Activated T-cell treated with anti-CD3 and anti-CD28 coated beads, Interleukin-2, amount 50 U/mL, for 4 hours (primary cell): ENCODE data around the gene F2RL2. TPM values are rescaled to one million over a fixed set of nuclear protein-coding genes. Genes with fewer than 3 reads are reported as not detected.

Source experiments
- ATAC-seq, 2 donors: fragments of 200-7000 bp; cut with Tn5 transposase; one replicate each; pipeline ENCODE4 v1.10.0; 2021
- DNase-seq: peaks from one replicate; pipeline ENCODE4 v3.0.0-alpha.2; 2020
- H3K27me3 Mint-ChIP-seq: one replicate; pipeline ENCODE4 v1.8.0; 2021; ENCODE audit warnings: low read depth, mixed read lengths
- H3K36me3 Mint-ChIP-seq: one replicate; pipeline ENCODE4 v1.8.0; 2022; ENCODE audit warnings: mixed read lengths; ENCODE audit not compliant: insufficient read depth
- H3K4me1 Mint-ChIP-seq: one replicate; pipeline ENCODE4 v1.8.0; 2021; ENCODE audit warnings: low read depth, mixed read lengths
- H3K4me3 Mint-ChIP-seq: one replicate; pipeline ENCODE4 v1.8.0; 2021; ENCODE audit warnings: mild to moderate bottlenecking, moderate library complexity, mixed read lengths
- H3K9me3 Mint-ChIP-seq: one replicate; pipeline ENCODE4 v1.8.0; 2021; ENCODE audit warnings: mixed read lengths
- total RNA-seq, 3 donors: library from RNA; stranded (reverse); gene quantifications; one replicate each; pipeline ENCODE4 v1.2.1, GENCODE V29; 2021

The F2RL2 gene
- under 1 TPM in 2 of 3 donors, not detected in 1; 0.08 to 0.13 TPM for total RNA-seq

- peaks cover 20% of the 10 kb centered on the region for H3K4me1 Mint-ChIP-seq
- H3K9me3 Mint-ChIP-seq, result no peaks in the 10 kb centered on the region
- peaks cover 36% of the 10 kb centered on the region for H3K36me3 Mint-ChIP-seq
- ATAC-seq, result no peak
- no peak within 1 kb of the TSS for H3K4me3 Mint-ChIP-seq
- H3K27me3 Mint-ChIP-seq, result no peaks in the 10 kb centered on the region
- DNase-seq, result no peak
These were observed at the start of gene F2RL2 for GRCh38 chr5:76622973-76623596. F2RL2 (minus strand) TSS chr5:76623403; CDS start chr5:76623230, 173 bp downstream.

GRCh38 chr5:76672242-76672641, 49.0 kb upstream of the F2RL2 start:
- Mint-ChIP-seq H3K27me3 (no peaks in the 10 kb centered on the region), H3K36me3 (peaks cover 52% of the 10 kb centered on the region), H3K9me3 (no peaks in the 10 kb centered on the region), H3K4me1 (no peaks in the 10 kb centered on the region), H3K4me3 (no peak overlapping the region)
- ATAC-seq (no peak), DNase-seq (no peak)

- DNase-seq (no peak), ATAC-seq (no peak)
- Mint-ChIP-seq H3K36me3 (peaks cover 49% of the 10 kb centered on the region), H3K27me3 (no peaks in the 10 kb centered on the region), H3K4me1 (no peaks in the 10 kb centered on the region), H3K9me3 (no peaks in the 10 kb centered on the region), H3K4me3 (no peak overlapping the region)
These were observed 47.3 kb upstream of the F2RL2 start for GRCh38 chr5:76670508-76670907.

GRCh38 chr5:76669245-76669644, 46.0 kb upstream of the F2RL2 start:
- ATAC-seq (no peak), DNase-seq (no peak)
- Mint-ChIP-seq H3K4me1 (no peaks in the 10 kb centered on the region), H3K4me3 (no peak overlapping the region), H3K36me3 (peaks cover 54% of the 10 kb centered on the region), H3K9me3 (no peaks in the 10 kb centered on the region), H3K27me3 (no peaks in the 10 kb centered on the region)

GRCh38 chr5:76667495-76667894, 44.3 kb upstream of the F2RL2 start:
- no peak overlapping the region for H3K4me3 Mint-ChIP-seq

GRCh38 chr5:76664079-76664478, 40.9 kb upstream of the F2RL2 start:
- no peak overlapping the region for H3K4me3 Mint-ChIP-seq
- DNase-seq, result no peak
- no peaks in the 10 kb centered on the region for H3K9me3 Mint-ChIP-seq
- no peaks in the 10 kb centered on the region for H3K27me3 Mint-ChIP-seq
- peaks cover 44% of the 10 kb centered on the region for H3K36me3 Mint-ChIP-seq
- ATAC-seq, result no peak
- no peaks in the 10 kb centered on the region for H3K4me1 Mint-ChIP-seq

More at GRCh38 chr5:76667495-76667894, 44.3 kb upstream of the F2RL2 start:
- ATAC-seq, result no peak
- peaks cover 46% of the 10 kb centered on the region for H3K36me3 Mint-ChIP-seq
- H3K27me3 Mint-ChIP-seq, result no peaks in the 10 kb centered on the region
- H3K4me1 Mint-ChIP-seq, result no peaks in the 10 kb centered on the region
- DNase-seq, result no peak
- H3K9me3 Mint-ChIP-seq, result no peaks in the 10 kb centered on the region

GRCh38 chr5:76663573-76663972, 40.4 kb upstream of the F2RL2 start:
- no peak for ATAC-seq

GRCh38 chr5:76662521-76662920, 39.3 kb upstream of the F2RL2 start:
- no peaks in the 10 kb centered on the region for H3K9me3 Mint-ChIP-seq
- H3K4me3 Mint-ChIP-seq, result no peak overlapping the region
- ATAC-seq (no peak), DNase-seq (no peak)
- H3K36me3 Mint-ChIP-seq, result peaks cover 49% of the 10 kb centered on the region
- no peaks in the 10 kb centered on the region for H3K27me3 Mint-ChIP-seq
- no peaks in the 10 kb centered on the region for H3K4me1 Mint-ChIP-seq

More at GRCh38 chr5:76663573-76663972, 40.4 kb upstream of the F2RL2 start:
- peaks cover 42% of the 10 kb centered on the region for H3K36me3 Mint-ChIP-seq
- no peak for DNase-seq
- no peaks in the 10 kb centered on the region for H3K9me3 Mint-ChIP-seq
- no peak overlapping the region for H3K4me3 Mint-ChIP-seq
- no peaks in the 10 kb centered on the region for H3K27me3 Mint-ChIP-seq
- H3K4me1 Mint-ChIP-seq, result no peaks in the 10 kb centered on the region

- Mint-ChIP-seq H3K27me3 (no peaks in the 10 kb centered on the region), H3K36me3 (peaks cover 45% of the 10 kb centered on the region), H3K4me1 (no peaks in the 10 kb centered on the region), H3K9me3 (no peaks in the 10 kb centered on the region), H3K4me3 (no peak overlapping the region)
- DNase-seq (no peak), ATAC-seq (no peak)
These were observed 37.2 kb upstream of the F2RL2 start for GRCh38 chr5:76660360-76660759.

GRCh38 chr5:76657683-76658311, 34.6 kb upstream of the F2RL2 start:
- no peak for DNase-seq

GRCh38 chr5:76657091-76657490, 33.9 kb upstream of the F2RL2 start:
- Mint-ChIP-seq H3K4me1 (no peaks in the 10 kb centered on the region), H3K4me3 (no peak overlapping the region), H3K9me3 (no peaks in the 10 kb centered on the region), H3K36me3 (peaks cover 41% of the 10 kb centered on the region), H3K27me3 (no peaks in the 10 kb centered on the region)
- DNase-seq, result no peak
- ATAC-seq, result no peak

More at GRCh38 chr5:76657683-76658311, 34.6 kb upstream of the F2RL2 start:
- ATAC-seq, result no peak
- H3K36me3 Mint-ChIP-seq, result peaks cover 44% of the 10 kb centered on the region
- H3K9me3 Mint-ChIP-seq, result no peaks in the 10 kb centered on the region
- H3K4me1 Mint-ChIP-seq, result no peaks in the 10 kb centered on the region
- no peaks in the 10 kb centered on the region for H3K27me3 Mint-ChIP-seq
- H3K4me3 Mint-ChIP-seq, result no peak overlapping the region

- H3K27me3 Mint-ChIP-seq, result no peaks in the 10 kb centered on the region
- H3K36me3 Mint-ChIP-seq, result peaks cover 45% of the 10 kb centered on the region
- H3K4me3 Mint-ChIP-seq, result no peak overlapping the region
- DNase-seq, result no peak
- H3K9me3 Mint-ChIP-seq, result peaks cover 14% of the 10 kb centered on the region
- peak; percentile 25 to 27 for ATAC-seq
- H3K4me1 Mint-ChIP-seq, result no peaks in the 10 kb centered on the region
These were observed 29.7 kb upstream of the F2RL2 start for GRCh38 chr5:76652809-76653414.

GRCh38 chr5:76649140-76649539, 25.9 kb upstream of the F2RL2 start:
- Mint-ChIP-seq H3K4me1 (no peaks in the 10 kb centered on the region), H3K9me3 (peaks cover 14% of the 10 kb centered on the region), H3K36me3 (peaks cover 53% of the 10 kb centered on the region), H3K27me3 (no peaks in the 10 kb centered on the region), H3K4me3 (no peak overlapping the region)
- DNase-seq (no peak), ATAC-seq (no peak)

- Mint-ChIP-seq H3K9me3 (peaks cover 3% of the 10 kb centered on the region), H3K36me3 (peaks cover 65% of the 10 kb centered on the region), H3K27me3 (no peaks in the 10 kb centered on the region), H3K4me3 (no peak overlapping the region), H3K4me1 (peaks cover 3% of the 10 kb centered on the region)
- DNase-seq, result no peak
- ATAC-seq, result no peak
These were observed 20.2 kb upstream of the F2RL2 start for GRCh38 chr5:76643371-76643770.
